Measurements from ENCODE around the gene CTNNBL1. TPM values are rescaled to one million over a fixed set of nuclear protein-coding genes. Genes with fewer than 3 reads are reported as not detected.

Gene CTNNBL1
- total and polyA plus RNA-seq, 2 of the 4 experiments (the other 2 are of a cell fraction), result 29.9 to 34.1 TPM

GRCh38 chr20:37885593-37886503, 192.0 kb downstream of the CTNNBL1 start (continued):
- no peak for TF ChIP-seq CEBPB (IDR thresholded peaks at IDR 0.05; ENCODE audit: low read depth, low read length)

DNA sequence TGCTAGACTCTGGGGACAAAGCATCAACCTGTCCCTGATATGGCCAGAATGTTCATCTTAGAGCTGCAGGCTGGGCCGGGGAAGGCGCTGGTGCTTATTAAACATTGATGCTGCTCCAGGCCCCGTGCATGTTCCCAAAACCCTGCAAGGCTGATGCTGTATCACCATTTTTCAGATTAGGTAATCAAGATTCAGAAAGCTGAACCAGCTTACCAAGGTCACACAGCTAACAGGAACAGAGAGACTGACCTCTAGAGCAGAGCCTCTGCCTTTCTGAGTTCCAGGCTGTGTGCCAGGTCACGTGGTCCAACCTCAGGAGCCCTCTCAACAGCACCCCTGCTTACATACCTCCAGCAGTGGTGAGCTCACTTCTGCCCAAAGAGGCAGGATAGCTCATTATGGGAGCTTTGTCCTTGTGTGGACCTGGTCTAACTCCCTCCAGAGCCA, 193.0 kb downstream of the CTNNBL1 start:
- no peak overlapping the region for H2AK5ac ChIP-seq (ENCODE audit: low read depth, low read length)

More for the DNA sequence above, 193.0 kb downstream of the CTNNBL1 start:
- H3K18ac ChIP-seq (ENCODE audit: low read depth, low read length), result no peak overlapping the region
- H4K20me1 ChIP-seq (ENCODE audit: insufficient read depth, low read length), result no peaks in the 10 kb centered on the region
- H3K4me3 ChIP-seq (ENCODE audit: insufficient read depth, low read depth, low read length), result no peak overlapping the region
- H2AFZ ChIP-seq (replicated peaks; ENCODE audit: low read length, poor library complexity), result no peak overlapping the region
- H3K9me1 ChIP-seq (ENCODE audit: insufficient read depth, low read length), result 0 out of 2 replicates have a peak, but pooled peaks cover 3% of the 10 kb centered on the region
- no peak overlapping the region for H3K14ac ChIP-seq (replicated peaks; ENCODE audit: low read depth, low read length)
- H4K91ac ChIP-seq (ENCODE audit: insufficient read depth, low read depth, low read length), result no peak overlapping the region
- intact Hi-C loops (cut with micrococcal nuclease) (no loop called here), in situ Hi-C loops (cut with MboI; ENCODE audit: low sequenced_read_pairs) (no loop called here), dilution Hi-C loops (cut with HindIII; ENCODE audit: low sequenced_read_pairs, unreplicated experiment) (no loop called here)
- ATAC-seq (ENCODE audit: low read depth) (peak; percentile 32; the same call in 1 of the 2 replicates), DNase-seq (no peak)
- H2BK120ac ChIP-seq (ENCODE audit: low read depth, low read length), result no peak overlapping the region
- H3K4me2 ChIP-seq (ENCODE audit: low read depth, low read length), result no peak overlapping the region
- H3K27me3 ChIP-seq (ENCODE audit: control insufficient read depth, insufficient read depth, low read length), result peaks cover 34% of the 10 kb centered on the region
- TF ChIP-seq, protein P1, sequence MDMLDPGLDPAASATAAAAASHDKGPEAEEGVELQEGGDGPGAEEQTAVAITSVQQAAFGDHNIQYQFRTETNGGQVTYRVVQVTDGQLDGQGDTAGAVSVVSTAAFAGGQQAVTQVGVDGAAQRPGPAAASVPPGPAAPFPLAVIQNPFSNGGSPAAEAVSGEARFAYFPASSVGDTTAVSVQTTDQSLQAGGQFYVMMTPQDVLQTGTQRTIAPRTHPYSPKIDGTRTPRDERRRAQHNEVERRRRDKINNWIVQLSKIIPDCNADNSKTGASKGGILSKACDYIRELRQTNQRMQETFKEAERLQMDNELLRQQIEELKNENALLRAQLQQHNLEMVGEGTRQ (IDR thresholded peaks at IDR 0.05; ENCODE audit: low read depth, low read length), result peak; percentile 15; the same call in 1 of the 2 replicates
- TF ChIP-seq CHD1 (IDR thresholded peaks at IDR 0.05; ENCODE audit: low read depth, low read length), result no peak
- no peak overlapping the region for H2AK9ac ChIP-seq (replicated peaks; ENCODE audit: low read depth, low read length, poor library complexity)
- no peak overlapping the region for H2BK15ac ChIP-seq (ENCODE audit: low read depth, low read length)
- H3K4ac ChIP-seq (ENCODE audit: low read depth, low read length), result no peak overlapping the region
- POLR2A ChIA-PET (ENCODE audit: unreplicated experiment), result no interaction called here
- BruUV-seq (replicated peaks), result no TSS peak
- H3K36me3 ChIP-seq (ENCODE audit: control insufficient read depth, insufficient read depth, low read length), result no peaks in the 10 kb centered on the region
- H3K9me3 ChIP-seq (ENCODE audit: control insufficient read depth, insufficient read depth, low read length), result no peaks in the 10 kb centered on the region
- H3K79me1 ChIP-seq (ENCODE audit: low read depth in 1 of 2, low read length in 2 of 2), result no peaks in the 10 kb centered on the region
- no peak overlapping the region for H3K27ac ChIP-seq (ENCODE audit: insufficient read depth, low read length)
- H3K9ac ChIP-seq (ENCODE audit: low read depth, low read length), result no peak overlapping the region
- 80% methylated on average over 2 of the region's 4 CpGs; no CpG with 5 or more reads in 1 of the 2 experiments for WGBS, 2 experiments (ENCODE audit: extremely low coverage in 2 of 2, insufficient read length in 1 of 2)
- CTCF ChIA-PET, result no interaction called here
- no peaks in the 10 kb centered on the region for H3K4me1 ChIP-seq (ENCODE audit: control insufficient read depth, insufficient read depth, low read length)
- no peak overlapping the region for H3K56ac ChIP-seq (ENCODE audit: extremely low read depth, insufficient read depth, low read length)
- no peak overlapping the region for H3K23ac ChIP-seq (ENCODE audit: low read depth, low read length)
- H4K8ac ChIP-seq (ENCODE audit: low read depth in 2 of 2, low read length in 2 of 2), result no peak overlapping the region
- H2BK5ac ChIP-seq (ENCODE audit: low read depth, low read length, poor library complexity, severe bottlenecking), result no peak overlapping the region
- H2BK20ac ChIP-seq (ENCODE audit: low read depth, low read length), result no peak overlapping the region
- no peak overlapping the region for H4K5ac ChIP-seq (ENCODE audit: low read depth, low read length)
